ENCODE data around the gene GTPBP1. TPM values are rescaled to one million over a fixed set of nuclear protein-coding genes. Genes with fewer than 3 reads are reported as not detected.

GTPBP1 gene
- total RNA-seq, 1 experiment from 2014 or later = 108 TPM

- Mint-ChIP-seq H3K27ac (peak overlapping the region in 2 of 3 experiments; percentile 37 to 50; a peak in 1 of 7 replicates), H3K36me3 (ENCODE audit: insufficient read depth in 1 of 3, low read depth in 3 of 3) (peaks cover 0 to 10% (median 5%) of the 10 kb centered on the region in 3 experiments; a peak in 4 of 7 replicates), H3K9me3 (no peaks in the 10 kb centered on the region), H3K4me3 (peak overlapping the region; percentile 61 to 83), H3K27me3 (ENCODE audit: low read depth) (peaks cover 5% of the 10 kb centered on the region), H3K4me1 (peaks cover 23 to 25% of the 10 kb centered on the region in 2 experiments)
- Histone ChIP-seq H4K8ac (replicated peaks; ENCODE audit: insufficient read length, low read depth, low read length) (no peak overlapping the region), H4K91ac (ENCODE audit: insufficient read length, low read depth, low read length) (no peak overlapping the region), H3K79me1 (ENCODE audit: insufficient read depth, low read depth, low read length, poor library complexity, severe bottlenecking) (no peaks in the 10 kb centered on the region), H4K20me1 (ENCODE audit: control insufficient read depth, insufficient read depth, insufficient read length) (no peaks in the 10 kb centered on the region), H3K4ac (ENCODE audit: low read depth, low read length) (no peak overlapping the region), H3K27me3 (ENCODE audit: insufficient read depth, low read length) (no peaks in the 10 kb centered on the region; the same call in 1 of the 2 replicates), H3K27ac (ENCODE audit: insufficient read length, low read depth, low read length) (no peak overlapping the region), H2BK5ac (ENCODE audit: insufficient read length, low read length) (no peak overlapping the region), H2BK120ac (ENCODE audit: low read depth, low read length, poor library complexity, severe bottlenecking) (no peak overlapping the region), H3K18ac (ENCODE audit: insufficient read length, low read depth, low read length) (no peak overlapping the region), H4K5ac (ENCODE audit: insufficient read length, low read depth, low read length) (no peak overlapping the region), H2BK15ac (ENCODE audit: low read depth, low read length) (no peak overlapping the region), H2BK20ac (ENCODE audit: low read depth, low read length, poor library complexity, severe bottlenecking) (no peak overlapping the region), H3K14ac (ENCODE audit: insufficient read depth, low read length) (no peak overlapping the region), H3K9me3 (ENCODE audit: control insufficient read depth, low read depth, low read length) (no peaks in the 10 kb centered on the region), H3K56ac (ENCODE audit: insufficient read length, low read depth, low read length) (no peak overlapping the region), H3K9ac (ENCODE audit: extremely low read depth, insufficient read length, low read length) (no peak overlapping the region), H2BK12ac (ENCODE audit: insufficient read length, low read depth, low read length) (no peak overlapping the region), H3K4me2 (ENCODE audit: insufficient read depth, insufficient read length, low read length) (peak overlapping the region; percentile 57), H3K23me2 (ENCODE audit: insufficient read length, low read depth, low read length, poor library complexity, severe bottlenecking) (peaks cover 9% of the 10 kb centered on the region), H3K4me1 (ENCODE audit: insufficient read depth, low read length) (peaks cover 5% of the 10 kb centered on the region; the same call in 1 of the 2 replicates), H3K23ac (ENCODE audit: insufficient read length, low read depth, low read length) (no peak overlapping the region), H3T11ph (ENCODE audit: low read length) (no peak overlapping the region), H2AK5ac (ENCODE audit: insufficient read length, low read length) (no peak overlapping the region), H3K79me2 (ENCODE audit: insufficient read depth, low read length) (no peaks in the 10 kb centered on the region), H2AFZ (ENCODE audit: low read length) (no peak overlapping the region)
- no peak for TF ChIP-seq CTCF (conservative IDR thresholded peaks at IDR 0.05)
- no peak for DNase-seq
- no CpG with 5 or more reads among the region's 12 CpGs for WGBS (ENCODE audit: extremely low coverage, insufficient read length, low lambda C conversion rate)
Observed at GRCh38 chr22:38754751-38755154, 49.0 kb downstream of the GTPBP1 start.

All from H9 (cell line).